IMR-90 (cell line): ENCODE data around the gene TMUB2. TPM values are rescaled to one million over a fixed set of nuclear protein-coding genes. Genes with fewer than 3 reads are reported as not detected.

Experiments
- ATAC-seq: fragments of 200-7000 bp; cut with Tn5 transposase; 2 replicates; pipeline ENCODE4 v1.9.1; 2020; ENCODE audit warnings: low read depth, mild to moderate bottlenecking, moderate library complexity
- BruUV-seq: library from RNA; stranded (reverse); fragments of 400-500 nt; replicated peaks from 2 replicates; lab custom pipeline; 2021; lab: Mats Ljungman, UMichigan
- CTCF ChIA-PET: fragments of 300-600 bp; formaldehyde crosslinking; extraction: SDS; loops from one replicate; lab custom pipeline; 2021; ENCODE audit warnings: antibody characterized with exemption; lab: Yijun Ruan, JAX
- POLR2A ChIA-PET: fragments of 300-600 bp; sonication (Branson Sonifier 250); formaldehyde crosslinking; loops from one replicate; lab custom pipeline; 2022; ENCODE audit warnings: antibody characterized with exemption; ENCODE audit not compliant: unreplicated experiment; lab: Charles Lee
- DNase-seq: peaks from one replicate; pipeline ENCODE4 v3.0.0; 2013
- H2AFZ ChIP-seq: replicated peaks from 2 replicates; pipeline ENCODE3; 2013; ENCODE audit warnings: low read length, mild to moderate bottlenecking; ENCODE audit not compliant: poor library complexity
- H2AK5ac ChIP-seq: 2 replicates; pipeline ENCODE4 v1.6.1; 2013; ENCODE audit warnings: low read depth, low read length, inconsistent platforms
- H2AK9ac ChIP-seq: replicated peaks from 2 replicates; pipeline ENCODE3; 2013; ENCODE audit warnings: mild to moderate bottlenecking, low read depth, low read length, moderate library complexity; ENCODE audit not compliant: poor library complexity
- H2BK120ac ChIP-seq: 2 replicates; pipeline ENCODE4 v1.6.1; 2013; ENCODE audit warnings: low read depth, low read length, inconsistent platforms
- H2BK15ac ChIP-seq: 3 replicates; pipeline ENCODE4 v1.6.1; 2013; ENCODE audit warnings: low read depth, low read length, inconsistent platforms
- H2BK20ac ChIP-seq: 2 replicates; pipeline ENCODE4 v1.6.1; 2013; ENCODE audit warnings: low read depth, mild to moderate bottlenecking, inconsistent platforms, low read length, moderate library complexity
- H2BK5ac ChIP-seq: 2 replicates; pipeline ENCODE4 v1.6.1; 2013; ENCODE audit warnings: mild to moderate bottlenecking, low read depth, low read length, inconsistent platforms; ENCODE audit not compliant: poor library complexity, severe bottlenecking
- H3K14ac ChIP-seq: replicated peaks from 2 replicates; pipeline ENCODE4 v1.6.1; 2013; ENCODE audit warnings: low read depth, low read length, inconsistent platforms
- H3K18ac ChIP-seq: 2 replicates; pipeline ENCODE4 v1.6.1; 2013; ENCODE audit warnings: low read depth, low read length, control low read depth
- H3K23ac ChIP-seq: 2 replicates; pipeline ENCODE4 v1.6.1; 2013; ENCODE audit warnings: low read depth, low read length, inconsistent platforms
- H3K27ac ChIP-seq: 2 replicates; pipeline ENCODE4 v1.5.1; 2013; ENCODE audit warnings: mild to moderate bottlenecking, control low read depth, low read length; ENCODE audit not compliant: insufficient read depth
- H3K27me3 ChIP-seq: 2 replicates; pipeline ENCODE4 v1.6.1; 2013; ENCODE audit warnings: low read length; ENCODE audit not compliant: control insufficient read depth, insufficient read depth
- H3K36me3 ChIP-seq: 2 replicates; pipeline ENCODE4 v1.6.1; 2013; ENCODE audit warnings: low read length, mixed read lengths; ENCODE audit not compliant: control insufficient read depth, insufficient read depth
- H3K4ac ChIP-seq: 2 replicates; pipeline ENCODE4 v1.6.1; 2013; ENCODE audit warnings: low read depth, low read length, inconsistent platforms
- H3K4me1 ChIP-seq: 2 replicates; pipeline ENCODE4 v1.6.1; 2013; ENCODE audit warnings: low read length, mixed read lengths; ENCODE audit not compliant: control insufficient read depth, insufficient read depth
- H3K4me2 ChIP-seq: 2 replicates; pipeline ENCODE4 v1.6.1; 2013; ENCODE audit warnings: low read depth, mild to moderate bottlenecking, control low read depth, low read length, moderate library complexity
- H3K4me3 ChIP-seq: 2 replicates; pipeline ENCODE4 v1.5.1; 2013; ENCODE audit warnings: low read depth, mild to moderate bottlenecking, control low read depth, low read length, moderate library complexity; ENCODE audit not compliant: insufficient read depth
- H3K56ac ChIP-seq: 2 replicates; pipeline ENCODE4 v1.6.1; 2013; ENCODE audit warnings: low read length, inconsistent platforms; ENCODE audit not compliant: insufficient read depth; ENCODE audit errors: extremely low read depth
- H3K79me1 ChIP-seq, 2 experiments: 2 replicates each; pipeline ENCODE4 v1.6.1; 2013; ENCODE audit warnings: low read length in 2 of 2, inconsistent platforms in 1 of 2, low read depth in 1 of 2
- H3K9ac ChIP-seq: 2 replicates; pipeline ENCODE4 v1.6.1; 2013; ENCODE audit warnings: low read depth, low read length, control low read depth
- H3K9me1 ChIP-seq: 2 replicates; pipeline ENCODE4 v1.6.1; 2013; ENCODE audit warnings: low read length, inconsistent platforms; ENCODE audit not compliant: insufficient read depth
- H3K9me3 ChIP-seq: 2 replicates; pipeline ENCODE4 v1.6.1; 2013; ENCODE audit warnings: low read length; ENCODE audit not compliant: control insufficient read depth, insufficient read depth
- H4K20me1 ChIP-seq: 2 replicates; pipeline ENCODE4 v1.6.1; 2013; ENCODE audit warnings: low read length, inconsistent platforms; ENCODE audit not compliant: insufficient read depth
- H4K5ac ChIP-seq: 2 replicates; pipeline ENCODE4 v1.6.1; 2013; ENCODE audit warnings: mild to moderate bottlenecking, low read depth, low read length, control low read depth
- H4K8ac ChIP-seq, 2 experiments: 2 replicates each; pipeline ENCODE4 v1.6.1; 2013; ENCODE audit warnings: low read depth in 2 of 2, low read length in 2 of 2, control low read depth in 1 of 2, inconsistent platforms in 1 of 2
- H4K91ac ChIP-seq: 2 replicates; pipeline ENCODE4 v1.6.1; 2013; ENCODE audit warnings: low read depth, low read length, inconsistent platforms; ENCODE audit not compliant: insufficient read depth
- BHLHE40 ChIP-seq: fragments of 150-350 bp; IDR thresholded peaks from 2 replicates; pipeline ENCODE4 v1.6.1; 2016; ENCODE audit warnings: mild to moderate bottlenecking, low read depth, low read length
- CEBPB ChIP-seq: IDR thresholded peaks from 2 replicates; pipeline ENCODE4 v1.6.1; 2012; ENCODE audit warnings: low read depth, low read length, improper control_type of control experiment
- MAFK ChIP-seq: IDR thresholded peaks from 2 replicates; pipeline ENCODE4 v1.6.1; 2012; ENCODE audit warnings: low read depth, low read length, improper control_type of control experiment
- WGBS, 2 experiments: methylation state at CpG; one replicate each; pipeline versions ENCODE4 v1.1.5 to v1.1.7; 2013; ENCODE audit warnings: missing lambda C conversion rate in 2 of 2; ENCODE audit not compliant: insufficient read length in 1 of 2; ENCODE audit errors: extremely low coverage in 2 of 2; 5-methylcytosine and 5-hydroxymethylcytosine counted together
- dilution Hi-C: fragments of 300-500 bp; cut with HindIII; formaldehyde crosslinking; loops from one replicate; pipeline ENCODE4 v1.14.3; 2018; ENCODE audit warnings: low sequenced_read_pairs; ENCODE audit not compliant: unreplicated experiment
- in situ Hi-C: fragments of 300-500 bp; cut with MboI; formaldehyde crosslinking; loops from 3 replicates; pipeline ENCODE4 v1.14.3; 2019; ENCODE audit warnings: low sequenced_read_pairs, inconsistent platforms, mixed read lengths
- intact Hi-C: fragments of 100-400 bp; cut with micrococcal nuclease; formaldehyde crosslinking; loops from 2 replicates; pipeline ENCODE4 v1.10.0; 2022
- polyA plus RNA-seq, 3 experiments: library from polyadenylated mRNA; depleted of rRNA; stranded (reverse); fragments of >200 nt; gene quantifications; 2 replicates each; pipeline ENCODE4 v1.2.3, GENCODE V29; 2012; ENCODE audit warnings: low replicate concordance in 1 of 3
- total RNA-seq: library from RNA; depleted of rRNA; stranded (reverse); fragments of >200 nt; gene quantifications from 2 replicates; pipeline ENCODE4 v1.2.3, GENCODE V29; 2012
- TF ChIP-seq, protein P1 (sequence below): fragments of 150-350 bp; IDR thresholded peaks from 2 replicates; pipeline ENCODE4 v1.6.1; 2017; ENCODE audit warnings: mild to moderate bottlenecking, antibody characterized with exemption, low read length, low read depth

TMUB2 gene
- total and polyA plus RNA-seq, 2 of the 4 experiments (the other 2 are of a cell fraction), result 16.5 to 42.5 TPM

DNA sequence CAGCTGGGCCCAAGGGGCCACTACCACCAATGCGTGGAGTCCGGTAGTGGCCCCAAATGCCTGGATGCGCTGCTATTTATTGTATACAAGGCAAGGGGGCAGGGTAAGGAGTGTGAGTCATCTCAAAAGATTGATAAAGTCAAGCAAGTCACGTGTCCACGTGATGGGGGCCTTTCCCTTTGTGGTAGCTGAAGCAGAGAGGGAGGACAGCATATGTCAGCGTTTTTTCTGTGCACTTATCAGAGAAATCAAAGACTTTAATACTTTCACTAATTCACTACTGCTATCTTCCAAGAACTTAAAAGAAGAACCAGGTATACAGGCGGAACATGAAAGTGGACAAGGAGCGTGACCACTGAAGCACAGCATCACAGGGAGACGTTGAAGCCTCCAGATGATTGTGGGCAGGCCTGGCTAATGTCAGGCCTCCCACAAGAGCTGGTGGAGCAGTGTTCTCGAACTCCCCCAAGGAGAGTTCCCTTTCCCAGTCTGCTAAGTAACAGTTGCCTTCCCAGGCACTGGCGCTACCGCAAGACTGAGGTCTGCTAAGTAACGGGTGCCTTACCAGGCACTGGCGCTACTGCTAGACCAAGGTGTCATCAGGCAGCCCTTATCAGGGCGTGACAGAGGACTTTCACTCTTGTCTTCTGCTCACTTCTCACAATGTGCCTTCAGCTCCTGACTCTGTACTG is 27.1 kb upstream of the TMUB2 start:
- ChIA-PET POLR2A (no interaction called here), CTCF (interaction anchor here (2.5 kb wide), 1 partner anchor 9 kb away, joined by 10 read pairs; no protein-coding TSS in a partner anchor)
- peaks cover 0 to 10% of the 10 kb centered on the region in 2 experiments; a peak in 2 of 4 replicates for H3K79me1 ChIP-seq
- DNase-seq (peak; percentile 25), ATAC-seq (no peak)
- H4K20me1 ChIP-seq, result no peaks in the 10 kb centered on the region
- no peak overlapping the region for H3K56ac ChIP-seq
- no peak overlapping the region for H4K91ac ChIP-seq
- no peak overlapping the region for H2AFZ ChIP-seq
- intact Hi-C loops, result loop anchor here (5.0 to 10.0 kb wide), 2 partner anchors 115 to 377 kb away; partner anchors contain the start of gene CFAP97D1
- no peak overlapping the region for H2BK15ac ChIP-seq
- no peak overlapping the region for H3K4me3 ChIP-seq
- H3K27me3 ChIP-seq, result no peaks in the 10 kb centered on the region
- no peak overlapping the region for H3K18ac ChIP-seq
- no peak overlapping the region for H2AK5ac ChIP-seq
- no peak overlapping the region for H3K4me2 ChIP-seq
- in situ Hi-C loops, result loop anchor here (10.0 kb wide), 1 partner anchor 215 kb away; the partner anchor contains the start of gene PPY
- no peak overlapping the region for H4K5ac ChIP-seq
- no peak overlapping the region for H4K8ac ChIP-seq
- peaks cover 5% of the 10 kb centered on the region; the same call in 1 of the 2 replicates for H3K36me3 ChIP-seq
- H3K9ac ChIP-seq, result no peak overlapping the region
- H3K27ac ChIP-seq, result no peak overlapping the region
- BruUV-seq, result no TSS peak
- H3K23ac ChIP-seq, result no peak overlapping the region
- H3K9me3 ChIP-seq, result no peaks in the 10 kb centered on the region
- WGBS, 2 experiments, result 98% methylated on average over 9 of the region's 15 CpGs; no CpG with 5 or more reads in 1 of the 2 experiments
- H2BK120ac ChIP-seq, result no peak overlapping the region
- dilution Hi-C loops, result no loop called here
- H2BK5ac ChIP-seq, result no peak overlapping the region
- peak overlapping the region; percentile 51 for H2AK9ac ChIP-seq
- TF ChIP-seq, protein P1, sequence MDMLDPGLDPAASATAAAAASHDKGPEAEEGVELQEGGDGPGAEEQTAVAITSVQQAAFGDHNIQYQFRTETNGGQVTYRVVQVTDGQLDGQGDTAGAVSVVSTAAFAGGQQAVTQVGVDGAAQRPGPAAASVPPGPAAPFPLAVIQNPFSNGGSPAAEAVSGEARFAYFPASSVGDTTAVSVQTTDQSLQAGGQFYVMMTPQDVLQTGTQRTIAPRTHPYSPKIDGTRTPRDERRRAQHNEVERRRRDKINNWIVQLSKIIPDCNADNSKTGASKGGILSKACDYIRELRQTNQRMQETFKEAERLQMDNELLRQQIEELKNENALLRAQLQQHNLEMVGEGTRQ, result peak; percentile 66
- TF ChIP-seq BHLHE40, result peak; percentile 68; the same call in 1 of the 2 replicates
- no peak for TF ChIP-seq CEBPB
- peak; percentile 82 for TF ChIP-seq MAFK
- H3K9me1 ChIP-seq, result peaks cover under 1% of the 10 kb centered on the region; the same call in 1 of the 2 replicates
- H3K4me1 ChIP-seq, result peaks cover 3% of the 10 kb centered on the region; the same call in 1 of the 2 replicates
- H3K4ac ChIP-seq, result no peak overlapping the region
- H2BK20ac ChIP-seq, result no peak overlapping the region
- no peak overlapping the region for H3K14ac ChIP-seq
